Measurements from ENCODE around the gene ZSCAN21.
A peak's percentile ranks its signal among the peaks of the same experiment; 100 is the strongest.

ZSCAN21 gene

GRCh38 chr7:100079024-100079560, 29.5 kb downstream of the ZSCAN21 start:
- DNase-seq, result no peak

- no peak for DNase-seq
These were observed 31.4 kb downstream of the ZSCAN21 start for GRCh38 chr7:100080907-100081534.

- peak; percentile 98 for DNase-seq
These were observed 32.0 kb downstream of the ZSCAN21 start, which contains the start of gene ZNF3 for GRCh38 chr7:100081535-100082102. ZNF3 (minus strand) TSS chr7:100081723; CDS start chr7:100077357, 4,366 bp downstream.

GRCh38 chr7:100082978-100083377, 33.4 kb downstream of the ZSCAN21 start:
- DNase-seq, result no peak

- DNase-seq, result no peak
These were observed 35.9 kb downstream of the ZSCAN21 start for GRCh38 chr7:100085515-100085914.

- DNase-seq, result no peak
These were observed 37.6 kb downstream of the ZSCAN21 start for GRCh38 chr7:100087055-100087750.

GRCh38 chr7:100088095-100088620, 38.6 kb downstream of the ZSCAN21 start:
- DNase-seq, result no peak

GRCh38 chr7:100088621-100089457, 39.3 kb downstream of the ZSCAN21 start, which contains the start of gene COPS6:
COPS6 (plus strand) TSS chr7:100088969; CDS start chr7:100088991, 22 bp downstream.
- DNase-seq, result peak; percentile 78

- DNase-seq, result no peak
These were observed 40.1 kb downstream of the ZSCAN21 start for GRCh38 chr7:100089458-100090196.

- no peak for DNase-seq
These were observed 41.2 kb downstream of the ZSCAN21 start for GRCh38 chr7:100090527-100091410.

GRCh38 chr7:100091411-100092181, 42.0 kb downstream of the ZSCAN21 start:
- no peak for DNase-seq

GRCh38 chr7:100093054-100093453, 43.5 kb downstream of the ZSCAN21 start:
- DNase-seq, result no peak

- no peak for DNase-seq
These were observed 43.9 kb downstream of the ZSCAN21 start for GRCh38 chr7:100093498-100093897.

- DNase-seq, result no peak
These were observed 44.4 kb downstream of the ZSCAN21 start for GRCh38 chr7:100093925-100094486.

- no peak for DNase-seq
These were observed 45.7 kb downstream of the ZSCAN21 start for GRCh38 chr7:100095289-100095688.

- DNase-seq, result no peak
These were observed 46.1 kb downstream of the ZSCAN21 start for GRCh38 chr7:100095704-100096103.

- DNase-seq, result no peak
These were observed 49.3 kb downstream of the ZSCAN21 start for GRCh38 chr7:100098913-100099312.

GRCh38 chr7:100099452-100099851, 49.9 kb downstream of the ZSCAN21 start:
- DNase-seq, result no peak

GRCh38 chr7:100100420-100101015, 50.9 kb downstream of the ZSCAN21 start:
- DNase-seq, result peak; percentile 98
